Adrenal gland (tissue), 5 donors: ENCODE measurements around the gene HEATR5A.

Experiments
- POLR2A ChIP-seq, 2 donors: fragments of 450-650 bp; IDR thresholded peaks; one replicate each; pipeline ENCODE4 v1.6.1; 2017; ENCODE audit warnings: antibody characterized with exemption in 2 of 2, mild to moderate bottlenecking in 2 of 2, moderate library complexity in 1 of 2
- TF ChIP-seq, protein P1 (sequence below), 6 experiments: fragments of 450-650 bp in 4 of 6; fragments of 200-600 bp in 2 of 6; sonication (generic) in 1 of 6; IDR thresholded peaks; 1 replicate in 5 of 6; 2 replicates in 1 of 6; pipeline versions ENCODE4 v1.5.1 to v1.8.0; 2016 to 2021; ENCODE audit warnings: antibody characterized with exemption in 6 of 6, mild to moderate bottlenecking in 2 of 6, moderate library complexity in 1 of 6
- donor health status: DM: no; HTN: no; CAD: no.

DNA sequence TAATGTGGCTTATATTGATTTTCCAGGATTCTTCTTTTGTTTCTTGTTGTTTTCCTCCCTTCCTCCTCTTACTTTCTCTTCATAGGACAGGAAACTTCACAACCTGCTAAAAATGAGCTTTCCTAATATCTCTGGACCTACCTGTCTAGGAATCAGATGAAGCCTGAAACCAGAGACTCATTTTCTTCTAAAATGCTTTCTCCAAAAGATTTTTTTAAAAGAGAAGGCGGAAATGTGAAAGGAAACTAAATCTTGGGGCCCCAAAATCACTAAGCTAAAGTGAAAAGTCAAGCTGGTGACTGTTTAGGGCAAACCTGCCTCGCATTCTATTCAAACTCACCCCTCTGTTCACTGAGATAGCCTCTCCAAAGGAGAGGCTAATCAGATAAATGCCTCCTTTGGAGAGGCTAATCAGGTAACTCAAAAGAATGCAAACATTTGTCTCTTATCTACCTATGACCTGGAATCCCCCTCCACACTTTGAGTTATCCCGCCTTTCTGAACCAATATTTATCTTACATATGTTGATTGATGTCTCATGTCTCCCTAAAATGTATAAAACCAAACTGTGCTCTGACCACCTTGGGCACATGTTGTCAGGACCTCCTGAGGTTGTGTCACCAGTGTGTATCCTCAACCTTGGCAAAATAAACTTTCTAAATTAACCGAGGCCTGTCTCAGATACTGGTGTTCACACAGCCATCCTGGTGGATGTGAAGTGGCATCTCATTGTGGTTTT is 140.0 kb downstream of the HEATR5A start:
- TF ChIP-seq, protein P1, sequence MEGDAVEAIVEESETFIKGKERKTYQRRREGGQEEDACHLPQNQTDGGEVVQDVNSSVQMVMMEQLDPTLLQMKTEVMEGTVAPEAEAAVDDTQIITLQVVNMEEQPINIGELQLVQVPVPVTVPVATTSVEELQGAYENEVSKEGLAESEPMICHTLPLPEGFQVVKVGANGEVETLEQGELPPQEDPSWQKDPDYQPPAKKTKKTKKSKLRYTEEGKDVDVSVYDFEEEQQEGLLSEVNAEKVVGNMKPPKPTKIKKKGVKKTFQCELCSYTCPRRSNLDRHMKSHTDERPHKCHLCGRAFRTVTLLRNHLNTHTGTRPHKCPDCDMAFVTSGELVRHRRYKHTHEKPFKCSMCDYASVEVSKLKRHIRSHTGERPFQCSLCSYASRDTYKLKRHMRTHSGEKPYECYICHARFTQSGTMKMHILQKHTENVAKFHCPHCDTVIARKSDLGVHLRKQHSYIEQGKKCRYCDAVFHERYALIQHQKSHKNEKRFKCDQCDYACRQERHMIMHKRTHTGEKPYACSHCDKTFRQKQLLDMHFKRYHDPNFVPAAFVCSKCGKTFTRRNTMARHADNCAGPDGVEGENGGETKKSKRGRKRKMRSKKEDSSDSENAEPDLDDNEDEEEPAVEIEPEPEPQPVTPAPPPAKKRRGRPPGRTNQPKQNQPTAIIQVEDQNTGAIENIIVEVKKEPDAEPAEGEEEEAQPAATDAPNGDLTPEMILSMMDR (IDR thresholded peaks at IDR 0.05) = no peak
- no peak for TF ChIP-seq POLR2A (IDR thresholded peaks at IDR 0.05)
